GM12872 (cell line): ENCODE measurements around the gene AGAP1.

Experiments
- CTCF ChIP-seq: IDR thresholded peaks from 3 replicates; pipeline ENCODE4 v1.5.1; 2011; ENCODE audit warnings: low read depth, mild to moderate bottlenecking, low read length, moderate library complexity; ENCODE audit not compliant: insufficient read depth

The AGAP1 gene

GRCh38 chr2:236162031-236162845, 668.4 kb downstream of the AGAP1 start:
- no peak for TF ChIP-seq CTCF

- TF ChIP-seq CTCF, result no peak
Observed at GRCh38 chr2:236162882-236163470, 669.1 kb downstream of the AGAP1 start.

GRCh38 chr2:236163471-236164200, 669.8 kb downstream of the AGAP1 start:
- no peak for TF ChIP-seq CTCF

- no peak for TF ChIP-seq CTCF
Observed at GRCh38 chr2:236164201-236164924, 670.5 kb downstream of the AGAP1 start.

GRCh38 chr2:236164925-236165841, 671.3 kb downstream of the AGAP1 start:
- no peak for TF ChIP-seq CTCF

GRCh38 chr2:236165842-236166795, 672.3 kb downstream of the AGAP1 start:
- no peak for TF ChIP-seq CTCF
